Measurements from ENCODE around the gene BEX4.
"Not testable (repeated sequence)": the region's sequence is repeated elsewhere in the genome, so short reads cannot be mapped to it uniquely, and the experiment has no call there.

BEX4 gene

GRCh38 chrX:103214870-103215424 lies at the start of gene BEX4:
Gene BEX4, plus strand, starts transcription at chrX:103215108. Its CDS starts 1,046 bp downstream, at chrX:103216154.
- no peaks in the 10 kb centered on the region for H3K79me2 ChIP-seq (ENCODE audit: insufficient read depth, low read length)
- H3K27ac ChIP-seq (ENCODE audit: low read depth, low read length, poor library complexity, severe bottlenecking), result no peak within 1 kb of the TSS
- TF ChIP-seq CTCF (IDR thresholded peaks at IDR 0.05; ENCODE audit: low read length), result no peak
- no peak for TF ChIP-seq EZH2 (IDR thresholded peaks at IDR 0.05; ENCODE audit: borderline replicate concordance, low read length)
- no peaks in the 10 kb centered on the region for H3K36me3 ChIP-seq (ENCODE audit: insufficient read depth, low read length)
- H3K4me1 ChIP-seq (ENCODE audit: insufficient read depth, low read length, severe bottlenecking), result no peaks in the 10 kb centered on the region
- no peaks in the 10 kb centered on the region for H3K9me2 ChIP-seq (ENCODE audit: low read depth, low read length)
- no peak within 1 kb of the TSS for H2AFZ ChIP-seq (ENCODE audit: low read length)
- no peaks in the 10 kb centered on the region for H3K27me3 ChIP-seq (ENCODE audit: insufficient read depth, low read length)
- H3K9ac ChIP-seq (ENCODE audit: low read length), result no peak within 1 kb of the TSS
- H3K9me3 ChIP-seq (ENCODE audit: low read length), result no peaks in the 10 kb centered on the region
- no peaks in the 10 kb centered on the region for H4K20me1 ChIP-seq (ENCODE audit: insufficient read depth, low read length)
- H3K4me2 ChIP-seq (ENCODE audit: low read length), result no peak within 1 kb of the TSS
- H3F3A ChIP-seq (ENCODE audit: insufficient read depth, low read length), result no peaks in the 10 kb centered on the region
- no peak within 1 kb of the TSS for H3K4me3 ChIP-seq (ENCODE audit: low read depth, low read length, poor library complexity, severe bottlenecking)

GRCh38 chrX:103170216-103170615 lies 44.7 kb upstream of the BEX4 start:
- no peak overlapping the region for H3K9ac ChIP-seq (ENCODE audit: low read length)
- no peaks in the 10 kb centered on the region for H3F3A ChIP-seq (ENCODE audit: insufficient read depth, low read length)
- no peak overlapping the region for H3K4me2 ChIP-seq (ENCODE audit: low read length)
- H3K27ac ChIP-seq (ENCODE audit: low read depth, low read length, poor library complexity, severe bottlenecking), result no peak overlapping the region
- H2AFZ ChIP-seq (ENCODE audit: low read length), result no peak overlapping the region
- no peaks in the 10 kb centered on the region for H4K20me1 ChIP-seq (ENCODE audit: insufficient read depth, low read length)
- TF ChIP-seq EZH2 (IDR thresholded peaks at IDR 0.05; ENCODE audit: borderline replicate concordance, low read length) (no peak), CTCF (IDR thresholded peaks at IDR 0.05; ENCODE audit: low read length) (no peak)
- H3K9me2 ChIP-seq (ENCODE audit: low read depth, low read length), result no peaks in the 10 kb centered on the region
- no peak overlapping the region for H3K4me3 ChIP-seq (ENCODE audit: low read depth, low read length, poor library complexity, severe bottlenecking)
- no peaks in the 10 kb centered on the region for H3K79me2 ChIP-seq (ENCODE audit: insufficient read depth, low read length)
- H3K9me3 ChIP-seq (ENCODE audit: low read length), result no peaks in the 10 kb centered on the region
- H3K27me3 ChIP-seq (ENCODE audit: insufficient read depth, low read length), result no peaks in the 10 kb centered on the region
- H3K36me3 ChIP-seq (ENCODE audit: insufficient read depth, low read length), result no peaks in the 10 kb centered on the region
- no peaks in the 10 kb centered on the region for H3K4me1 ChIP-seq (ENCODE audit: insufficient read depth, low read length, severe bottlenecking)

GRCh38 chrX:103171353-103171752 lies 43.6 kb upstream of the BEX4 start:
- H3K9me3 ChIP-seq (ENCODE audit: low read length), result no peaks in the 10 kb centered on the region
- H3K4me3 ChIP-seq (ENCODE audit: low read depth, low read length, poor library complexity, severe bottlenecking), result no peak overlapping the region
- no peaks in the 10 kb centered on the region for H3K9me2 ChIP-seq (ENCODE audit: low read depth, low read length)
- no peaks in the 10 kb centered on the region for H4K20me1 ChIP-seq (ENCODE audit: insufficient read depth, low read length)
- no peaks in the 10 kb centered on the region for H3K27me3 ChIP-seq (ENCODE audit: insufficient read depth, low read length)
- TF ChIP-seq CTCF (IDR thresholded peaks at IDR 0.05; ENCODE audit: low read length) (no peak), EZH2 (IDR thresholded peaks at IDR 0.05; ENCODE audit: borderline replicate concordance, low read length) (no peak)
- H3K79me2 ChIP-seq (ENCODE audit: insufficient read depth, low read length), result no peaks in the 10 kb centered on the region
- no peak overlapping the region for H3K4me2 ChIP-seq (ENCODE audit: low read length)
- H3K9ac ChIP-seq (ENCODE audit: low read length), result no peak overlapping the region
- no peak overlapping the region for H2AFZ ChIP-seq (ENCODE audit: low read length)
- no peaks in the 10 kb centered on the region for H3K36me3 ChIP-seq (ENCODE audit: insufficient read depth, low read length)
- H3K27ac ChIP-seq (ENCODE audit: low read depth, low read length, poor library complexity, severe bottlenecking), result no peak overlapping the region
- no peaks in the 10 kb centered on the region for H3K4me1 ChIP-seq (ENCODE audit: insufficient read depth, low read length, severe bottlenecking)
- H3F3A ChIP-seq (ENCODE audit: insufficient read depth, low read length), result no peaks in the 10 kb centered on the region

- not testable (repeated sequence) for H3K27me3 ChIP-seq (ENCODE audit: insufficient read depth, low read length)
Observed at GRCh38 chrX:103175256-103175655, 39.7 kb upstream of the BEX4 start.

More at GRCh38 chrX:103175256-103175655, 39.7 kb upstream of the BEX4 start:
- not testable (repeated sequence) for H3K27ac ChIP-seq (ENCODE audit: low read depth, low read length, poor library complexity, severe bottlenecking); H2AFZ ChIP-seq (ENCODE audit: low read length); H3K4me2 ChIP-seq (ENCODE audit: low read length); H3K9me3 ChIP-seq (ENCODE audit: low read length); H3K4me1 ChIP-seq (ENCODE audit: insufficient read depth, low read length, severe bottlenecking); H3K36me3 ChIP-seq (ENCODE audit: insufficient read depth, low read length); H3K4me3 ChIP-seq (ENCODE audit: low read depth, low read length, poor library complexity, severe bottlenecking); H3K9ac ChIP-seq (ENCODE audit: low read length); H4K20me1 ChIP-seq (ENCODE audit: insufficient read depth, low read length); H3K79me2 ChIP-seq (ENCODE audit: insufficient read depth, low read length); H3K9me2 ChIP-seq (ENCODE audit: low read depth, low read length); H3F3A ChIP-seq (ENCODE audit: insufficient read depth, low read length)
